KMS-11 (cell line): ENCODE measurements around the gene FAM219A.

Experiments used
- H2AFZ ChIP-seq: fragments of 200-600 bp; sonication (generic); 2 replicates; pipeline ENCODE4 v1.6.1; 2016; ENCODE audit warnings: antibody characterized with exemption, mixed run types, low read depth
- H3K27ac ChIP-seq: fragments of 200-600 bp; sonication (generic); 2 replicates; pipeline ENCODE4 v1.6.1; 2016; ENCODE audit warnings: mild to moderate bottlenecking, mixed run types
- H3K27me3 ChIP-seq: fragments of 200-600 bp; sonication (generic); 2 replicates; pipeline ENCODE4 v1.6.1; 2017; ENCODE audit warnings: mild to moderate bottlenecking, low read depth, mixed run types, moderate library complexity; ENCODE audit not compliant: insufficient read depth
- H3K36me3 ChIP-seq: fragments of 200-600 bp; sonication (generic); 2 replicates; pipeline ENCODE4 v1.6.1; 2017; ENCODE audit warnings: mild to moderate bottlenecking, mixed run types; ENCODE audit not compliant: insufficient read depth
- H3K4me1 ChIP-seq: fragments of 200-600 bp; sonication (generic); 2 replicates; pipeline ENCODE4 v1.6.1; 2016; ENCODE audit warnings: mild to moderate bottlenecking, low read depth, mixed run types; ENCODE audit not compliant: poor library complexity, severe bottlenecking
- H3K4me2 ChIP-seq: fragments of 200-600 bp; sonication (generic); 2 replicates; pipeline ENCODE4 v1.7.0; 2016; ENCODE audit warnings: mild to moderate bottlenecking, mixed run types
- H3K4me3 ChIP-seq: fragments of 200-600 bp; sonication (generic); IDR thresholded peaks from 2 replicates; pipeline ENCODE4 v1.6.1; 2017; ENCODE audit warnings: low read depth, low read length, mixed read lengths; ENCODE audit not compliant: insufficient read depth
- H3K79me2 ChIP-seq: fragments of 200-600 bp; sonication (generic); 2 replicates; pipeline ENCODE4 v1.6.1; 2016; ENCODE audit warnings: low read depth, mixed run types; ENCODE audit not compliant: insufficient read depth
- H3K9ac ChIP-seq: fragments of 200-600 bp; sonication (generic); 2 replicates; pipeline ENCODE4 v1.6.1; 2016; ENCODE audit warnings: mild to moderate bottlenecking, mixed run types
- H4K20me1 ChIP-seq: fragments of 200-600 bp; sonication (generic); 2 replicates; pipeline ENCODE4 v1.6.1; 2016; ENCODE audit warnings: mild to moderate bottlenecking, mixed run types; ENCODE audit not compliant: insufficient read depth
- TF ChIP-seq, protein P1 (sequence below): fragments of 200-600 bp; sonication (generic); conservative IDR thresholded peaks from 2 replicates; pipeline ENCODE4 v1.6.1; 2017; ENCODE audit warnings: low read depth, mild to moderate bottlenecking, antibody characterized with exemption, low read length, moderate library complexity, mixed read lengths

Gene FAM219A

DNA sequence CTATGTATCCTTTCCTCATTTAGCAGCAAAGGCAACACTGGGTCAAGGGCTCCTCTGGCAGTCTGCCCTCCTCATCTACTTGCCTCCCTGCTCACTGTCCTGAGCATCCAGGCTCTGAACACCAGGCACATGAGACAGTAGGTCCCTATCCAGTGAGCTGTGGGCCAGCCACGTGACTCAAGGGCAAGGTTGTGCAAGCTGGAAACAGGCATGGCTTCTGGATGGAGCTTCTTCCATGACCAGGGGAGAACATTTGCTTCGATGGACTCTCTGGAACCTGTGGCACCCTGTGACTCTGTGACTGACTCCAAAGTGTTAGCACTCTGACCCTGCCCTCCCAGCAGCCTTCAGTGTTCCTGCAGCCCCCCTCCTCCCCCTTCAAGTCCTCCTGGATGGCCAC is 33.2 kb upstream of the FAM219A start:
- H2AFZ ChIP-seq = no peak overlapping the region
- H3K4me3 ChIP-seq = no peak overlapping the region
- H3K27me3 ChIP-seq = no peaks in the 10 kb centered on the region
- H4K20me1 ChIP-seq = no peaks in the 10 kb centered on the region
- H3K36me3 ChIP-seq = no peaks in the 10 kb centered on the region
- no peaks in the 10 kb centered on the region for H3K79me2 ChIP-seq
- no peak overlapping the region for H3K4me2 ChIP-seq
- no peak overlapping the region for H3K27ac ChIP-seq
- H3K9ac ChIP-seq = no peak overlapping the region
- no peaks in the 10 kb centered on the region for H3K4me1 ChIP-seq
- TF ChIP-seq, protein P1, sequence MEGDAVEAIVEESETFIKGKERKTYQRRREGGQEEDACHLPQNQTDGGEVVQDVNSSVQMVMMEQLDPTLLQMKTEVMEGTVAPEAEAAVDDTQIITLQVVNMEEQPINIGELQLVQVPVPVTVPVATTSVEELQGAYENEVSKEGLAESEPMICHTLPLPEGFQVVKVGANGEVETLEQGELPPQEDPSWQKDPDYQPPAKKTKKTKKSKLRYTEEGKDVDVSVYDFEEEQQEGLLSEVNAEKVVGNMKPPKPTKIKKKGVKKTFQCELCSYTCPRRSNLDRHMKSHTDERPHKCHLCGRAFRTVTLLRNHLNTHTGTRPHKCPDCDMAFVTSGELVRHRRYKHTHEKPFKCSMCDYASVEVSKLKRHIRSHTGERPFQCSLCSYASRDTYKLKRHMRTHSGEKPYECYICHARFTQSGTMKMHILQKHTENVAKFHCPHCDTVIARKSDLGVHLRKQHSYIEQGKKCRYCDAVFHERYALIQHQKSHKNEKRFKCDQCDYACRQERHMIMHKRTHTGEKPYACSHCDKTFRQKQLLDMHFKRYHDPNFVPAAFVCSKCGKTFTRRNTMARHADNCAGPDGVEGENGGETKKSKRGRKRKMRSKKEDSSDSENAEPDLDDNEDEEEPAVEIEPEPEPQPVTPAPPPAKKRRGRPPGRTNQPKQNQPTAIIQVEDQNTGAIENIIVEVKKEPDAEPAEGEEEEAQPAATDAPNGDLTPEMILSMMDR = no peak

DNA sequence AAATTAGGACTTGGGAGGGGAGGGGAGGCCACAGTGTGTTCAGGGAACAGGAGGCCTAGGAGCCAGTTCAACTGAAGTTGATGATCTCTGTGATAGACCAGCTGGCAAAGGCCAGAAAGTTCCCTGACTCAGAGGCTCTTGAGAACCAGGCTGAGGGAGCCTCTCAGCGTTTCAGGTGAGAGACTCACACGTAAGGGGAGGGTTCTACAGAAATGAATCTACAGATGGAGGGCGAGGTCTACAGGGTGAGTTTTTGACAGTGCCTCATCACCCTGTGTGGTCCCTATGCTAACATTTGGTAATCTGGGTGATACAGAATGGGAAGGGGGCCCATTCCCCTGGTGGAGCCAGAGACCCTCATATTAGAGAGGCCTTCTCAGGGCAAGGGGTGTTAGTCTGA is 32.4 kb upstream of the FAM219A start:
- H3K79me2 ChIP-seq = no peaks in the 10 kb centered on the region
- H3K27me3 ChIP-seq = no peaks in the 10 kb centered on the region
- no peaks in the 10 kb centered on the region for H3K4me1 ChIP-seq
- H3K4me2 ChIP-seq = no peak overlapping the region
- H4K20me1 ChIP-seq = no peaks in the 10 kb centered on the region
- no peak overlapping the region for H3K9ac ChIP-seq
- H3K36me3 ChIP-seq = no peaks in the 10 kb centered on the region
- no peak overlapping the region for H2AFZ ChIP-seq
- no peak overlapping the region for H3K27ac ChIP-seq
- H3K4me3 ChIP-seq = no peak overlapping the region
- TF ChIP-seq, protein P1 = no peak

GRCh38 chr9:34490360-34490759 is 32.0 kb upstream of the FAM219A start:
- Histone ChIP-seq H2AFZ (no peak overlapping the region), H4K20me1 (no peaks in the 10 kb centered on the region), H3K4me3 (no peak overlapping the region), H3K79me2 (no peaks in the 10 kb centered on the region), H3K27me3 (no peaks in the 10 kb centered on the region), H3K4me2 (no peak overlapping the region), H3K4me1 (no peaks in the 10 kb centered on the region), H3K27ac (no peak overlapping the region), H3K9ac (no peak overlapping the region), H3K36me3 (no peaks in the 10 kb centered on the region)
- TF ChIP-seq, protein P1 = no peak

DNA sequence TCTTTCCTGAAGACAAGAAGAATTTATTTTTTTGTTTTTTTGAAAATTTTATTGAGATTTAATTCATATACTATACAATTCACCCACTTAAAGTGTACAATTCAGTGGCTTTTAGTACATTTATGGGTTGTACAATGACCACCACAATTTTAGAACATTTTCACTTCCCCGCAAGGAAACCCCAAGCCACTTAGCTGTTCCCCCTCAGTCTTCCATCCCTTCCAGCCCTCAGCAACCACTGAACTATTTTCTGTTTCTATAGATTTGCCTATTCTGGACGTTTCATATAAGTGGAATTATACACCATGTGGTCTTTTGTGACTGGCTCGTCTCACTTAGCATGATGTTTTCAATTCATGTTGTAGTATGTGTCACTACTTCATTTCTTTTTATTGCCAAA is 28.2 kb upstream of the FAM219A start:
- H3K27me3 ChIP-seq = no peaks in the 10 kb centered on the region
- H3K4me1 ChIP-seq = no peaks in the 10 kb centered on the region
- H3K9ac ChIP-seq = no peak overlapping the region
- H3K4me2 ChIP-seq = no peak overlapping the region
- TF ChIP-seq, protein P1 = no peak
- H3K27ac ChIP-seq = no peak overlapping the region
- H3K4me3 ChIP-seq = no peak overlapping the region
- H3K79me2 ChIP-seq = no peaks in the 10 kb centered on the region
- no peaks in the 10 kb centered on the region for H3K36me3 ChIP-seq
- no peaks in the 10 kb centered on the region for H4K20me1 ChIP-seq
- no peak overlapping the region for H2AFZ ChIP-seq
